Right cardiac atrium (tissue), 5 donors: ENCODE data around the gene SPDYE16. TPM values are rescaled to one million over a fixed set of nuclear protein-coding genes. Genes with fewer than 3 reads are reported as not detected.
"Not testable (repeated sequence)": the region's sequence is repeated elsewhere in the genome, so short reads cannot be mapped to it uniquely, and the experiment has no call there.

ENCODE experiments used
- ATAC-seq, 2 donors: fragments of 200-7000 bp; cut with Tn5 transposase; one replicate each; pipeline versions ENCODE4 v1.8.0 to v1.9.1; 2020; ENCODE audit warnings: moderate library complexity in 2 of 2, mild to moderate bottlenecking in 1 of 2
- DNase-seq, 3 donors: peaks; one replicate each; pipeline ENCODE4 v3.0.0-alpha.2; 2020
- H3K27ac ChIP-seq: one replicate; pipeline ENCODE4 v1.5.1; 2013; ENCODE audit warnings: mild to moderate bottlenecking, low read length, control low read depth, moderate library complexity
- H3K27me3 ChIP-seq: one replicate; pipeline ENCODE4 v1.6.1; 2013; ENCODE audit not compliant: control insufficient read depth, insufficient read depth
- H3K4me1 ChIP-seq: one replicate; pipeline ENCODE4 v1.6.1; 2013; ENCODE audit warnings: low read length; ENCODE audit not compliant: control insufficient read depth, insufficient read depth
- H3K4me3 ChIP-seq: one replicate; pipeline ENCODE4 v1.5.1; 2013; ENCODE audit warnings: low read length, control low read depth
- H3K9me3 ChIP-seq: one replicate; pipeline ENCODE4 v1.6.1; 2013; ENCODE audit warnings: low read length; ENCODE audit not compliant: control insufficient read depth
- WGBS: extraction: QIAGEN DNeasy Blood & Tissue Kit; methylation state at CpG from one replicate; pipeline ENCODE4 v1.1.7; 2013; 5-methylcytosine and 5-hydroxymethylcytosine counted together
- intact Hi-C, 4 donors: fragments of 100-400 bp; cut with DNase I; formaldehyde crosslinking; loops; one replicate each; pipeline versions ENCODE4 v1.11.0 to v1.14.0; 2022 to 2023
- polyA plus RNA-seq: library from polyadenylated mRNA; stranded (reverse); fragments of 200-250 nt; gene quantifications from one replicate; pipeline ENCODE4 v1.2.3, GENCODE V29; 2013
- total RNA-seq, 4 donors: library from RNA; stranded (reverse); fragmentation: NEBNext Ultra II Directional; extraction: Animal tissue kit (Norgen Biotek cat#: 25700); gene quantifications; one replicate each; pipeline ENCODE4 v1.2.1, GENCODE V29; 2021
- donor health status: healthy with polysubstance abuse.
- donor health status: DM: no; HTN: yes; CAD: no.
- donor health status: DM: no; HTN: no; CAD: no.
- donor health status: DM: no; HTN: yes; CAD: no; lungs with severe emphysema.
- donor health status: DM: yes; HTN: yes; CAD: no.

Gene SPDYE16
- total and polyA plus RNA-seq, 5 donors: 0.09 to 0.26 (median 0.17) TPM; not detected in 2

DNA sequence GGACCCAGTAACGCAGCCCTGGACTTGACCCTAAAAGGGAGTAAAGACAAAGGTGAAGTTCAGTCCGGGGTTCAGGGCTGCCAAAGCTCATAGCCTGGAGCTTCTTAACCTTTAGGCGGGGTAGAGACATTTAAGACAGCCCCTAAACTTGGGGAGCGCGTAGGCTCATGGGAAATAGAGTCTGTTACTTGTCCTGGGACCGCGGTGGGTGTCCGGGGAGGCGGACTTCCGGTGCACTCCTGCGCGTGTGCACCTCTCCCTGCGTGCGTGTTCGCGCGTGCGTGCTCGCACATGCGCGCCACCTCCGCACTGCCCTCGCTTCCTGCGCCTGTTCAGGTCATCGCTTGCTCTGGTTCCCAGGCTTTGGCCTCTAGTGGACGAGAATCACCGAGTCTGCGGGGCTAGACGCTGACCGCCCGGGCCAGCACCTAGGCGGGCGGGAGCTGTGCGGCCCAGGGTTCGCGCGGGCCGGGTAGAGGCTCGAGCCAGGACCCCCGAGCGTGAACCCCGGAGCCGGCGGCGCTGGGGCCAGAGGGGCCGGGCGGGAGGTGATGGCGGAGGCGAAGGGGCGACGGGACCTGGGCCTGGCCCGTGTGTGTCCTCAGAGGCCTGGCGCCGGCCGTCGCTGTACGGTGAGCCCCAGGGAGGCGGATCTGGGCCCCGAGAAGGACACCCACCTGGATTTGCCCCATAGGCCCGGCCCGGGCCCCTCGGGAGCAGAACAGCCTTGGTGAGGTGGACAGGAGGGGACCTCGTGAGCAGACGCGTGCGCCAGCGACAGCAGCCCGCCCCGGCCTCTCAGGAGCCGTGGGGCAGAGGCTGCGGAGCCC is 6.1 kb upstream of the SPDYE16 start:
- ATAC-seq: peak; percentile 100
- H3K9me3 ChIP-seq: not testable (repeated sequence)

DNA sequence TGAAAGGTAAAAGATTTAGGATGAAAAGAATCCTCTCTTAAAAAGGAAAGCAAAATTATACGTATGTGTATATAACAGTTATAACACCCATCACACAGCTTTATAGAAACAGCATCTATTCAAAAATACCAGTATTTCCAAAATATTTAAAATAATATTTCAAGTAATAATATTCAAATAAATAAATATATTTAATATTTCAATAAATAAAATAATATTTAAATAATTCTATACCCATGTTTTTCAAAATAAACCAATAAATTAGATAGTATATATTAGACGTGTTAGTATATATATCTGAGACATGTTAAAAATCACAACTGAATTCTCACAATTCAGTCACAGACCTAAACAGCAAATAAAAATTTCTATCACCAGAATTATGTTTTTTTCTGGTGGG is 11.5 kb downstream of the SPDYE16 start:
- WGBS: 84% methylated on average over 2 of the region's 2 CpGs
- H3K9me3 ChIP-seq, intact Hi-C loops, ATAC-seq, H3K4me1 ChIP-seq, DNase-seq, H3K27ac ChIP-seq, H3K4me3 ChIP-seq, H3K27me3 ChIP-seq: not testable (repeated sequence)

More for the DNA sequence above, 6.1 kb upstream of the SPDYE16 start:
- H3K4me1 ChIP-seq, H3K27me3 ChIP-seq, intact Hi-C loops: not testable (repeated sequence)
- peak overlapping the region; percentile 71 for H3K27ac ChIP-seq
- H3K4me3 ChIP-seq: peak overlapping the region; percentile 70
- DNase-seq: peak; percentile 93 to 96 (median 95)
- under 1% methylated on average over 71 of the region's 71 CpGs for WGBS

DNA sequence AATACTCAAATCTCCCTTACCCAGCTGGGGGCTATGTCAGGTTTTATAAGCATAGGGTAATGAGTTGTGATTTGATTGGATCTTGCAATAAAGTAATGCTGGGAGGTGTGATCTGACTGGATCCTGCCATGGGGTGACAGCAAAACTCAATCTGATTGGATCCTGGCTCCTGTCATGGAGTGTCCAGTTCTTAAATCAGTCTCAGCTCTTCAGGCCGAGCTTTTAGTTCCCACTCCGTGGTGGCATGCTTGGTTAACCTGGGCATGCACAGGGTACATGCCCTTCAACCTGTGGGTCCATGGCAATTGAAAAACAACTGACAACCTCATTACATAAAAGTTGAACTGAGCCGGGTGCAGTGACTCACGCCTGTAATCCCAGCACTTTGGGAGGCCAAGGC is 16.9 kb downstream of the SPDYE16 start:
- DNase-seq, ATAC-seq, intact Hi-C loops, H3K4me1 ChIP-seq, H3K9me3 ChIP-seq, H3K27ac ChIP-seq, H3K4me3 ChIP-seq, H3K27me3 ChIP-seq: not testable (repeated sequence)
- 87% methylated on average over 2 of the region's 4 CpGs for WGBS

DNA sequence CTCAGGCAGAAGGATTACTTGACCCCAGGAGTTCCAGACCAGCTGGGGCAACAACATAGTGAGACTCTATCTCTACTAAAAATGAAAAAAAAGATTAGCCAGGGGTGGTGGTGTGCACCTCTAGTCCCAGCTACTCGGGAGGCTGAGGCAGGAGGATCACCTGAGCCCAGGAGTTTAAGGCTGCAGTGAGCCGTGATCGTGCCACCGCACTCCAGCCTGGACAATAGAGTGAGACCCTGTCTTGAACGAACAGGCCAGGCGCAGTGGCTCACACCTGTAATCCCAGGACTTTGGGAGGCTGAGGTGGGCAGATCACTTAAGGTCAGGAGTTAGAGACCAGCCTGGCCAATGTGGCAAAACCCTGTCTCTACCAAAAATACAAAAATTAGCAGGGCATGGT is 26.2 kb downstream of the SPDYE16 start:
- intact Hi-C loops, ATAC-seq: not testable (repeated sequence)
- 97% methylated on average over 6 of the region's 6 CpGs for WGBS

DNA sequence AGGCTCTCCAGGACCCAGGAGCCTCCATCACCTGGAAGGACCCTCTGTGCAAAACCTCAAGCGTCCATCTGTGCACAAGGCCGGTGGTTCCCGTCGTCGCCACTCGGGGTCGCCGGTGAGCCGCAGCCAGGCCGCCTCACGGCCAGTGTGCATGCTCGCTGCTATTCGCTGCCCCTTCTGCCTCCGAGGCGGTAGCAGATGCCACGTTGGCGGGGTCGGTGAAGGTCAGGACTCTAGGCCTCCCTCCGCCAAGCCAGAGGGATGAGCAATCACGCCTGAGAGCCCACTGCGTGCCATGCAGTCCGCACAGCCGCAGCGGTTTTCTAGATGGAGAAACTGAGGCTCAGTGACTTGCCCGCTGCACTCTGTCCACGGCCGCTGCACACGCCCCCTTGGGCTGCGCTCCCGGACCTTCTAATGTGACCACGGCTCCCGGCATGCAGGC is 27.1 kb downstream of the SPDYE16 start:
- ATAC-seq: peak in 1 of 2 donors; percentile 58
- no peak overlapping the region for H3K4me3 ChIP-seq
- H3K4me1 ChIP-seq: no peaks in the 10 kb centered on the region
- intact Hi-C loops: no loop called here
- 6% methylated on average over 32 of the region's 32 CpGs for WGBS
- H3K9me3 ChIP-seq: no peaks in the 10 kb centered on the region
- H3K27ac ChIP-seq: no peak overlapping the region
- DNase-seq: peak in 2 of 3 donors; percentile 84 to 87
- no peaks in the 10 kb centered on the region for H3K27me3 ChIP-seq

More for the DNA sequence above, 26.2 kb downstream of the SPDYE16 start:
- H3K27ac ChIP-seq, H3K4me3 ChIP-seq, H3K27me3 ChIP-seq, H3K4me1 ChIP-seq, DNase-seq, H3K9me3 ChIP-seq: not testable (repeated sequence)

DNA sequence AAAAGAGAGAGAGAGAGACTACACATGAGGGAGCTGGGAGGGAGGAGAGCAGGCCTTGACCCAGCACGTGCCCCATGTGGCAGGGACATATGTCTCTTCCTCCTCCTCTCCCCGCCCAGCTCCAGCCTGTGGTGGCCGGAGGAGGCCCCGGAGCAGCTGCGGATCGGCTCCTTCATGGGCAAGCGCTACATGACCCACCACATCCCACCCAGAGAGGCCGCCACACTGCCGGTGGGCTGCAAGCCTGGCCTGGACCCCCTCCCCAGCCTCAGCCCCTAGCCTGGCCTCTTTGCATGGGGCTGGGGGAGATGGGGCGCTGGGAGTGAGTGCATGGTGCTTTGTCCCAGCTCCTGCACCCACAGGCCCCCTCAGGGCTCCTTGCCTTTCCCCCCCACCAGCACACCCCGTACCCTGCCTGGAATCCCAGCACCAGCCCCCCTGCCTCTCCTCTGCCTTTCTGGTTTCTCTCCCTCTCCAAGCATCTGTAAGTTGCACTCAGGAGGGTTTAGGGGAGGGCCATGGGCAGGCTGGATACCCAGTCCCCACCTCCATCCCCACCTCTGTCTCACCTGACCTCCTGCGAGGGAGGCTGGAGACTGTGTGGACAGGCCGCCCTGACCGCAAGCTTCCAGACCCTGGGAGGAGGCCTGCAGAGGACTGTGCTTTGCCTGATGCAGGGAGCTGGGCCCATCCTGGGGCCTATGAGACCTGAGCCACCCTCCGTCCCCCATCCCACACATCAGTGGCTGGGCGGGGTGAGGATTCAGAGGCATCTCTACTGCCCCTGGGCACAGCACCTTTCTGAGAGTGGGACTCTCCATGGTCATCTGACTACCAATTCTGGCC is 27.9 kb downstream of the SPDYE16 start:
- H3K4me3 ChIP-seq: no peak overlapping the region
- H3K27me3 ChIP-seq: no peaks in the 10 kb centered on the region
- WGBS: 88% methylated on average over 16 of the region's 16 CpGs
- no peaks in the 10 kb centered on the region for H3K9me3 ChIP-seq
- H3K4me1 ChIP-seq: no peaks in the 10 kb centered on the region
- ATAC-seq (no peak), DNase-seq (no peak)
- intact Hi-C loops: no loop called here
- H3K27ac ChIP-seq: no peak overlapping the region

DNA sequence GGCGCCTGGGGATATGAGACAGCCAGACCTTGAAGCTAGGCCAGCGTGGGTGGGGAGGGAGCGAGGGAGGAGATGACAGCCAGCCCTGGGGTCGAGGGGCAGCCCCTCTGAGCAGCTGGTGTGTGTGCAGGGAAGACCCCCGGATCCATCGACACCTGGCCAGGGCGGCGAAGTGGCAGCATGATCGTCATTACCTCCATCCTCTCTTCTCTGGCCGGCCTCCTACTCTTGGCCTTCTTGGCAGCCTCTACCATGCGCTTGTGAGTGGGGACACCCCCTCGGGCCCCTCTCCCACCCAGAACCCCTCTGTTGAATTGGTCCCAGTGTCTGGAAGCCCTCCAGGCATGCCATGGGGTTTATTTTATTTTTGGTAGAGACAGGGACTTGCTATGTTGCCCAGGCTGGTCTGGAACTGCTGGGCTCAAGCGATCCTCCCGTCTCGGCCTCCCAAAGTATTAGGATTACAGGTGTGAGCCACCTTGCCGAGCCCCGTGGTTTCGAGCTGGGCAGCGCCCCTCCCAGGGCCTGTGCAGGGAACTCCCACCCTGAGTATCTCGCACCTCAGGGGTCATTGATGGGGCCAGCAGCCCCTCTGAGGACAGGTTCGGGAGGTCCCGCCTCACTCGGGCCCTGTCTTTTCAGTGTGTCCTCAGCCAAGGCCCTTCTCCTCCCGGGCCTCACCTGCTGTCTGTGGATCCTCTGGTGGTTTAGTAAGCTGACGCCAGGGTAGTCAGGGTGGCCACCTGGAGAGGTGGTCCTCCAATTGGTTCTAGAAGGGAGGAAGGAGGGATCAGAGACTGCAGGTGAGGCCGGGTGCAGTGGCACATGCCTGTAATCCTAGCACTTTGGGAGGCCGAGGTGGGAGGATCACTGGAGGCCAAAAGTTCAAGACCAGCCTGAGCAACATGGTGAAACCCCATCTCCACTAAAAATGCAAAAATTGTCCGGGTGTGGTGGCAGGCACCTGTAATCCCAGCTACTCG is 29.0 kb downstream of the SPDYE16 start:
- ATAC-seq (no peak), DNase-seq (peak in 1 of 3 donors; percentile 57)
- H3K9me3 ChIP-seq: no peaks in the 10 kb centered on the region
- intact Hi-C loops: no loop called here
- H3K27me3 ChIP-seq: no peaks in the 10 kb centered on the region
- no peak overlapping the region for H3K4me3 ChIP-seq
- no peaks in the 10 kb centered on the region for H3K4me1 ChIP-seq
- no peak overlapping the region for H3K27ac ChIP-seq
- 86% methylated on average over 29 of the region's 29 CpGs for WGBS

DNA sequence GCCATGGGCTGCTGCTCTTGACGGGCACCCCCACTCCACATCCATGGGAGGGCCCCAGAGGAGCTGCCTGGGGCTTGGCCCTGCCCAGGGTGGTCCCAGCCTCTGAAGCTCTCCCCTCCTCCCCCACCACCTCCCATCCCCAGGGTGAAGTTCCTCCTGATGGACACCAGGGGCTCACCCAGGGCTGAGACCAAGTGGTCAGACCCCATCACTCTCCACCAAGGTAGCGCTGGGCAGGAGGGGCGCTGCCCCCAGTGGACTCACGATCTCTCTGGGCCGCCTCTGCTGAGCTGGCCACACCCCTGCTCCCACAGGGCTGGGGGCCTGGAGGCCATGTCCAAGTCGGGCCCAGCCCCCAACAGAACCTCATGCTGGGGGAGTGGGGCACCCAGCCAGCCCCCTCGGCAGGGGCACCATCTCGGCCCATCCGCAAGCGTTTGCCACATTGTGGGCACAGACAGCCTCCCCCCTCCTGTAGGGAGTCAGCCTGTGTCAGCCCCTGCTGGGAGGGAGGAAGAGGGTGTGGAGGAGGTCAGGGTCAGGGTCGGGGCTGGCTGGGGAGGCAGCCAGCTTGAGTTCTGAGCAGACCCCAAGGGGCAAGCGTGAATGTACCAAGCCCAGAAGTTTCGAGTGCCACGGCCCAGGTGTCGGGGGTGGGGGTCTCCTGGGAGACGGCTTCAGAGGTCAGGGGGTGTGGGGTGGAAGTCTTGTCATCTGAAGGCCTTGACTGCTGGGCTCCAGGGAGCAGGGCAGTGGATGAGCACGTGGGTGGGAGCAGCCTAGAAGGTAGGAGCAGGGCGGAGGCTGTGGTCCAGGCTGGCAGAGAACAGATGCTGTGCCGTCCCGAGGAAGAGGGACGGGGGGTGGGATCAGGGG is 29.9 kb downstream of the SPDYE16 start:
- Histone ChIP-seq H3K27me3 (no peaks in the 10 kb centered on the region), H3K4me3 (no peak overlapping the region), H3K9me3 (no peaks in the 10 kb centered on the region), H3K4me1 (no peaks in the 10 kb centered on the region), H3K27ac (no peak overlapping the region)
- 50% methylated on average over 21 of the region's 21 CpGs for WGBS
- peak in 1 of 3 donors; percentile 54 for DNase-seq
- ATAC-seq: peak in 1 of 2 donors; percentile 50
- intact Hi-C loops: no loop called here

DNA sequence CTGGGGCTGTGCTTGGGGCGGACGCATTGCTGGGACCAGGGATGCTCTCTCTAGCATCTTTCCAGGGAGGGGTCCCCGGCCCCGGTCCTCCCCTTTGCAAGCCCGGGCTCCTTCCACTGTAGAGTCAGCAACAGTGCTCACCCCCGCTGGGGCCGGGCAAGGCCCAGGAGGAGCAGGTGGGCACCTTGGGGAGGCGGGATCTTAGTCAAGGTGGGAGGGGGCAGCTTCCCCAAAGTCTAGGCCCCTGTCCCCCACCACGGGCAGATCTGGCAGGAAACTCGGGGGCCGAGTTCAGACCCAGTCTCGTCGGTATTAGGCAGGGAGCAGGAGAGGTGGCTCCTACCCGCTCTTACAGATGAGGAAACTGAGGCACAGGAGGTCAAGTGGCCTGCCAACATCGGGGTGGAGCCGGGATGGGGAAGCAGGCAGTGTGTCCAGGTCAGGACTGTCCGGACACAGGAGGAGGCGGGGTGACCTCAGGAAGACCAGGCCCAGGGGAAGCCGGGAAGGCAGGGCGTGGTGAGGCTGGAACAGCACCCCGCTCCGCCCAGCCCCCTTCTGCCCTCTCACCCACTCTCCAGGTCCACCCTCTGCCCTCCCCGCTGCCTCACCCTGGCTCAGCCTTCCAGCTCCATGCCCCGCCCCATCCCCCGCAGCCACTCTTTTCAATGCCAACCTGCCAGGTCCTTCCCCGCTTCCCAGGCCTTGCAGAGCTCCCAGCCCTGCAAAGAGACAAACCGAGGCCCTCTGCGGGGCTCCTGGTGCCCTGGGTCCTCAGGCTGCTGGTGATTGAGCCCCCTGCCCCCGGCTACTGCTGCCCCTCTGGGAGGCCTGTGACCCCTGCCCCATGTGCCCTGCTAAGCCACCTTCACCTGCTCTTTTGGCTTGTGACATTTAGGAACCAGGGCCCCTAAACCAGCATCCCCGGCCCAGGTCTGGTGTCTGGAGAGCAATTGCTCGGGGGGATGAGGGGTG is 30.9 kb downstream of the SPDYE16 start:
- ATAC-seq: peak; percentile 59 to 81
- H3K27me3 ChIP-seq, DNase-seq, H3K4me3 ChIP-seq, H3K27ac ChIP-seq, H3K4me1 ChIP-seq, H3K9me3 ChIP-seq, intact Hi-C loops: not testable (repeated sequence)
- 89% methylated on average over 15 of the region's 31 CpGs for WGBS
